Caco-2 (cell line): Measurements from ENCODE around the gene FAM107B. TPM values are rescaled to one million over a fixed set of nuclear protein-coding genes. Genes with fewer than 3 reads are reported as not detected.
A peak's percentile ranks its signal among the peaks of the same experiment; 100 is the strongest.

Source experiments
- BruUV-seq: library from RNA; stranded (reverse); fragments of 400-500 nt; replicated peaks from 2 replicates; lab custom pipeline; 2021; lab: Mats Ljungman, UMichigan
- CTCF ChIA-PET: fragments of 300-600 bp; sonication (Branson Sonifier 250); formaldehyde crosslinking; loops from one replicate; lab custom pipeline; 2022; ENCODE audit warnings: antibody characterized with exemption; lab: Charles Lee
- POLR2A ChIA-PET: fragments of 300-600 bp; sonication (Branson Sonifier 250); formaldehyde crosslinking; loops from one replicate; lab custom pipeline; 2022; ENCODE audit warnings: antibody characterized with exemption; lab: Charles Lee
- DNase-seq, 2 experiments: peaks; one replicate each; pipeline versions ENCODE4 v3.0.0 to v3.0.0-alpha.2; 2020 to 2022
- H3K27me3 ChIP-seq: replicated peaks from 2 replicates; pipeline ENCODE4 v1.6.0; 2011; ENCODE audit warnings: low read length; ENCODE audit not compliant: control insufficient read depth, insufficient read depth
- H3K36me3 ChIP-seq: 2 replicates; pipeline ENCODE4 v1.5.1; 2011; ENCODE audit warnings: low read length; ENCODE audit not compliant: control insufficient read depth, insufficient read depth
- H3K4me1 ChIP-seq: fragments of 250-450 bp; sonication (Bioruptor Pico); 2 replicates; pipeline ENCODE4 v1.5.1; 2020; ENCODE audit warnings: mild to moderate bottlenecking
- H3K4me3 ChIP-seq: 2 replicates; pipeline ENCODE4 v1.5.1; 2011; ENCODE audit warnings: low read depth, mild to moderate bottlenecking, control low read depth, low read length
- H3K9me3 ChIP-seq: fragments of 250-450 bp; sonication (Bioruptor Pico); 2 replicates; pipeline ENCODE4 v1.5.1; 2020; ENCODE audit warnings: mild to moderate bottlenecking, moderate library complexity
- H3K27ac Mint-ChIP-seq: one replicate; pipeline ENCODE4 v1.8.0; 2022; ENCODE audit warnings: mixed read lengths; ENCODE audit not compliant: unreplicated experiment
- H3K27me3 Mint-ChIP-seq: one replicate; pipeline ENCODE4 v1.8.0; 2022; ENCODE audit warnings: mixed read lengths; ENCODE audit not compliant: insufficient read depth, unreplicated experiment
- H3K36me3 Mint-ChIP-seq: one replicate; pipeline ENCODE4 v1.8.0; 2022; ENCODE audit warnings: mild to moderate bottlenecking, mixed read lengths; ENCODE audit not compliant: insufficient read depth, unreplicated experiment
- H3K4me1 Mint-ChIP-seq: one replicate; pipeline ENCODE4 v1.8.0; 2022; ENCODE audit warnings: low read depth, mixed read lengths; ENCODE audit not compliant: unreplicated experiment
- H3K4me3 Mint-ChIP-seq: one replicate; pipeline ENCODE4 v1.8.0; 2022; ENCODE audit warnings: mild to moderate bottlenecking, moderate library complexity, mixed read lengths; ENCODE audit not compliant: unreplicated experiment
- H3K9me3 Mint-ChIP-seq: one replicate; pipeline ENCODE4 v1.8.0; 2022; ENCODE audit warnings: mixed read lengths; ENCODE audit not compliant: unreplicated experiment
- CTCF ChIP-seq, 2 experiments: fragments of 200-600 bp in 1 of 2; IDR thresholded peaks; 1 replicate in 1 of 2; 2 replicates in 1 of 2; pipeline versions ENCODE4 v1.5.1 to v1.8.0; 2011 to 2022; ENCODE audit warnings: antibody characterized with exemption in 1 of 2, control low read depth in 1 of 2, inconsistent platforms in 1 of 2, low read depth in 1 of 2, low read length in 1 of 2, mild to moderate bottlenecking in 1 of 2, moderate library complexity in 1 of 2; ENCODE audit not compliant: insufficient read depth in 1 of 2, severe bottlenecking in 1 of 2, unreplicated experiment in 1 of 2
- intact Hi-C: fragments of 100-400 bp; cut with micrococcal nuclease; formaldehyde crosslinking; loops from one replicate; pipeline ENCODE4 v1.10.0; 2022; ENCODE audit not compliant: unreplicated experiment
- total RNA-seq: library from RNA; stranded (reverse); gene quantifications from 2 replicates; pipeline ENCODE4 v1.2.3, GENCODE V29; 2022

Gene FAM107B
- total RNA-seq, 1 experiment from 2014 or later: 206 TPM

GRCh38 chr10:14560274-14560673 lies 214.4 kb downstream of the FAM107B start:
- TF ChIP-seq CTCF (IDR thresholded peaks at IDR 0.05; ENCODE audit: insufficient read depth in 1 of 2, low read depth in 1 of 2, low read length in 1 of 2, severe bottlenecking in 1 of 2, unreplicated experiment in 1 of 2): peak; percentile 32 to 53
- no peaks in the 10 kb centered on the region for H3K27me3 ChIP-seq
- H3K36me3 Mint-ChIP-seq: peaks cover 83% of the 10 kb centered on the region
- no TSS peak for BruUV-seq
- CTCF ChIA-PET: interaction anchor here (0.6 to 2.2 kb wide), 4 partner anchors 14 to 263 kb away, joined by 3 to 10 read pairs (median 6); no protein-coding TSS in a partner anchor
- H3K4me1 Mint-ChIP-seq: peaks cover 60% of the 10 kb centered on the region
- POLR2A ChIA-PET: no interaction called here
- H3K4me3 Mint-ChIP-seq: no peak overlapping the region
- H3K9me3 Mint-ChIP-seq: no peaks in the 10 kb centered on the region
- DNase-seq: peak; percentile 85 to 87
- no peak overlapping the region for H3K4me3 ChIP-seq
- H3K36me3 ChIP-seq: no peaks in the 10 kb centered on the region
- intact Hi-C loops: loop anchor here (1.0 kb wide), 1 partner anchor 263 kb away; no protein-coding TSS in a partner anchor
- peaks cover 62% of the 10 kb centered on the region for H3K4me1 ChIP-seq
- H3K9me3 ChIP-seq: no peaks in the 10 kb centered on the region
- peak overlapping the region; percentile 64 for H3K27ac Mint-ChIP-seq
- no peaks in the 10 kb centered on the region for H3K27me3 Mint-ChIP-seq

DNA sequence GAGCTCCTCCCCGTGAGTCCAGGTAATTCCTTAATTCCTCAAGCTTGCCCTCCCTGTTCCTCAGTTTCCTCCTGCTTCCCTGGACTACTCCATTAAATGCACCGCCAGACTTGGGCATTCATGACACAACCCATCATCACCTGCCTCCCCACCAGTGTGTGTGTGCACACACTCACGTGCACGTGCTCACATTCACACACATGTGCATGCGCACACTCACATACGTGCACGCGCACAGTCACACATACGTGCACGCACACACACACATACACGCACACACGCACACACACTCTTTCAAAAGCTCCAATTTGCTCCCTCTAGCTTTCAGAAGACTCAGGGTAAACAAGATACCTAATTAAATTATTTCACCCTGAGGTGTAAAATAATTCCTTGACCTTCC lies 216.7 kb downstream of the FAM107B start:
- CTCF ChIA-PET: interaction anchor here (2.1 kb wide), 1 partner anchor 15 kb away, joined by 11 read pairs; no protein-coding TSS in a partner anchor
- Mint-ChIP-seq H3K27ac (peak overlapping the region; percentile 63), H3K36me3 (peaks cover 78% of the 10 kb centered on the region), H3K4me3 (no peak overlapping the region), H3K4me1 (peaks cover 62% of the 10 kb centered on the region), H3K9me3 (no peaks in the 10 kb centered on the region), H3K27me3 (no peaks in the 10 kb centered on the region)
- no peak for DNase-seq
- H3K4me3 ChIP-seq: no peak overlapping the region
- peaks cover 73% of the 10 kb centered on the region for H3K4me1 ChIP-seq
- H3K36me3 ChIP-seq: no peaks in the 10 kb centered on the region
- no peak for TF ChIP-seq CTCF (IDR thresholded peaks at IDR 0.05; ENCODE audit: insufficient read depth in 1 of 2, low read depth in 1 of 2, low read length in 1 of 2, severe bottlenecking in 1 of 2, unreplicated experiment in 1 of 2)
- intact Hi-C loops: loop anchor here (5.0 kb wide), 1 partner anchor 361 kb away; no protein-coding TSS in a partner anchor
- no peaks in the 10 kb centered on the region for H3K27me3 ChIP-seq
- POLR2A ChIA-PET: no interaction called here
- no peaks in the 10 kb centered on the region for H3K9me3 ChIP-seq
- BruUV-seq: no TSS peak

GRCh38 chr10:14557567-14557966 lies 217.1 kb downstream of the FAM107B start:
- Mint-ChIP-seq H3K9me3 (no peaks in the 10 kb centered on the region), H3K36me3 (peaks cover 78% of the 10 kb centered on the region), H3K27me3 (no peaks in the 10 kb centered on the region), H3K4me3 (no peak overlapping the region), H3K4me1 (peaks cover 65% of the 10 kb centered on the region), H3K27ac (peak overlapping the region; percentile 63)
- no peak overlapping the region for H3K4me3 ChIP-seq
- no TSS peak for BruUV-seq
- intact Hi-C loops: loop anchor here (5.0 kb wide), 1 partner anchor 360 kb away; no protein-coding TSS in a partner anchor
- no peak for TF ChIP-seq CTCF (IDR thresholded peaks at IDR 0.05; ENCODE audit: insufficient read depth in 1 of 2, low read depth in 1 of 2, low read length in 1 of 2, severe bottlenecking in 1 of 2, unreplicated experiment in 1 of 2)
- no peaks in the 10 kb centered on the region for H3K9me3 ChIP-seq
- ChIA-PET POLR2A (interaction anchor here (1.0 kb wide), 1 partner anchor 21 kb away, joined by 3 read pairs; no protein-coding TSS in a partner anchor), CTCF (interaction anchor here (1.3 to 2.1 kb wide), 2 partner anchors 14 to 266 kb away, joined by 6 to 11 read pairs; no protein-coding TSS in a partner anchor)
- no peaks in the 10 kb centered on the region for H3K27me3 ChIP-seq
- DNase-seq: no peak
- peaks cover 73% of the 10 kb centered on the region for H3K4me1 ChIP-seq
- H3K36me3 ChIP-seq: no peaks in the 10 kb centered on the region
